Subcutaneous abdominal adipose tissue (tissue), 5 donors: ENCODE measurements around the gene SPA17.

ENCODE experiments used
- H3K27ac ChIP-seq: one replicate; pipeline ENCODE4 v1.7.0; 2013; ENCODE audit warnings: low read depth, mild to moderate bottlenecking, inconsistent platforms, low read length, moderate library complexity
- H3K27me3 ChIP-seq, 5 donors: one replicate each; pipeline ENCODE4 v1.7.0; 2013; ENCODE audit warnings: low read length in 5 of 5, inconsistent platforms in 1 of 5; ENCODE audit not compliant: control insufficient read depth in 5 of 5, insufficient read depth in 4 of 5
- H3K36me3 ChIP-seq, 5 donors: one replicate each; pipeline ENCODE4 v1.7.0; 2013; ENCODE audit warnings: low read length in 5 of 5; ENCODE audit not compliant: control insufficient read depth in 5 of 5, insufficient read depth in 5 of 5
- H3K4me1 ChIP-seq, 5 donors: one replicate each; pipeline ENCODE4 v1.7.0; 2013; ENCODE audit warnings: low read length in 5 of 5, mild to moderate bottlenecking in 3 of 5, moderate library complexity in 1 of 5; ENCODE audit not compliant: control insufficient read depth in 5 of 5, insufficient read depth in 5 of 5
- H3K4me3 ChIP-seq, 5 donors: one replicate each; pipeline ENCODE4 v1.7.0; 2013; ENCODE audit warnings: low read length in 5 of 5, low read depth in 1 of 5
- H3K9ac ChIP-seq, 5 donors: one replicate each; pipeline ENCODE4 v1.7.0; 2013; ENCODE audit warnings: low read length in 5 of 5, mild to moderate bottlenecking in 4 of 5, moderate library complexity in 3 of 5
- H3K9me3 ChIP-seq, 5 donors: one replicate each; pipeline ENCODE4 v1.7.0; 2013; ENCODE audit warnings: low read length in 5 of 5; ENCODE audit not compliant: control insufficient read depth in 5 of 5
- donor health status: healthy.
- donor health status: healthy.
- donor health status: healthy.
- donor health status: healthy.
- donor health status: healthy.

SPA17 gene

GRCh38 chr11:124661553-124661952 lies 12.2 kb upstream of the SPA17 start:
- Histone ChIP-seq H3K4me1 (peaks cover 0 to 6% (median 4%) of the 10 kb centered on the region in 5 donors), H3K27me3 (no peaks in the 10 kb centered on the region), H3K9ac (no peak overlapping the region), H3K27ac (no peak overlapping the region), H3K9me3 (no peaks in the 10 kb centered on the region), H3K4me3 (no peak overlapping the region), H3K36me3 (peaks cover 5 to 17% (median 9%) of the 10 kb centered on the region in 5 donors)

- H3K4me1 ChIP-seq: peaks cover 0 to 6% (median 4%) of the 10 kb centered on the region in 5 donors
- H3K36me3 ChIP-seq: peaks cover 5 to 17% (median 12%) of the 10 kb centered on the region in 5 donors
- no peaks in the 10 kb centered on the region for H3K27me3 ChIP-seq
- no peaks in the 10 kb centered on the region for H3K9me3 ChIP-seq
- no peak overlapping the region for H3K9ac ChIP-seq
- H3K4me3 ChIP-seq: no peak overlapping the region
- no peak overlapping the region for H3K27ac ChIP-seq
Observed at GRCh38 chr11:124662106-124662505, 11.6 kb upstream of the SPA17 start.

- no peak overlapping the region for H3K9ac ChIP-seq
- peaks cover 5 to 22% (median 13%) of the 10 kb centered on the region in 5 donors for H3K36me3 ChIP-seq
- no peaks in the 10 kb centered on the region for H3K27me3 ChIP-seq
- H3K4me3 ChIP-seq: no peak overlapping the region
- H3K27ac ChIP-seq: no peak overlapping the region
- no peaks in the 10 kb centered on the region for H3K4me1 ChIP-seq
- H3K9me3 ChIP-seq: no peaks in the 10 kb centered on the region
Observed at GRCh38 chr11:124663861-124664260, 9.8 kb upstream of the SPA17 start.

GRCh38 chr11:124667601-124668000 lies 6.1 kb upstream of the SPA17 start:
- Histone ChIP-seq H3K27me3 (no peaks in the 10 kb centered on the region), H3K4me3 (no peak overlapping the region), H3K9ac (no peak overlapping the region), H3K4me1 (peaks cover 0 to 5% (median 3%) of the 10 kb centered on the region in 5 donors), H3K9me3 (no peaks in the 10 kb centered on the region), H3K27ac (no peak overlapping the region), H3K36me3 (peaks cover 5 to 19% (median 10%) of the 10 kb centered on the region in 5 donors)

- no peaks in the 10 kb centered on the region for H3K9me3 ChIP-seq
- no peak overlapping the region for H3K9ac ChIP-seq
- peaks cover 5 to 19% (median 10%) of the 10 kb centered on the region in 5 donors for H3K36me3 ChIP-seq
- no peak overlapping the region for H3K27ac ChIP-seq
- H3K4me3 ChIP-seq: no peak overlapping the region
- peaks cover 0 to 14% (median 12%) of the 10 kb centered on the region in 5 donors for H3K4me1 ChIP-seq
- no peaks in the 10 kb centered on the region for H3K27me3 ChIP-seq
Observed at GRCh38 chr11:124669193-124669592, 4.5 kb upstream of the SPA17 start.

GRCh38 chr11:124670732-124671131 lies 3.0 kb upstream of the SPA17 start:
- H3K36me3 ChIP-seq: peaks cover 5 to 18% (median 10%) of the 10 kb centered on the region in 5 donors
- H3K27me3 ChIP-seq: no peaks in the 10 kb centered on the region
- no peak overlapping the region for H3K4me3 ChIP-seq
- no peak overlapping the region for H3K27ac ChIP-seq
- H3K9ac ChIP-seq: no peak overlapping the region
- H3K9me3 ChIP-seq: no peaks in the 10 kb centered on the region
- peaks cover 0 to 19% (median 18%) of the 10 kb centered on the region in 5 donors for H3K4me1 ChIP-seq

- Histone ChIP-seq H3K9me3 (no peaks in the 10 kb centered on the region), H3K4me1 (peaks cover 0 to 30% (median 24%) of the 10 kb centered on the region in 5 donors), H3K9ac (peak overlapping the region; percentile 48 to 91 (median 83)), H3K27ac (peak overlapping the region; percentile 83), H3K4me3 (peak overlapping the region; percentile 58 to 85 (median 79)), H3K27me3 (no peaks in the 10 kb centered on the region), H3K36me3 (peaks cover 0 to 4% (median 0%) of the 10 kb centered on the region in 5 donors)
Observed at GRCh38 chr11:124672536-124673215, 1.0 kb upstream of the SPA17 start.

GRCh38 chr11:124674168-124674517 lies 439 bp downstream of the SPA17 start:
- Histone ChIP-seq H3K4me3 (peak overlapping the region; percentile 55 to 79 (median 75)), H3K36me3 (no peaks in the 10 kb centered on the region), H3K4me1 (peaks cover 0 to 30% (median 24%) of the 10 kb centered on the region in 5 donors), H3K27me3 (no peaks in the 10 kb centered on the region), H3K9ac (peak overlapping the region in 3 of 5 donors; percentile 8 to 75 (median 56)), H3K9me3 (no peaks in the 10 kb centered on the region), H3K27ac (no peak overlapping the region)

GRCh38 chr11:124674571-124674970 lies 867 bp downstream of the SPA17 start:
- peak overlapping the region; percentile 55 to 79 (median 75) for H3K4me3 ChIP-seq
- H3K27me3 ChIP-seq: no peaks in the 10 kb centered on the region
- no peaks in the 10 kb centered on the region for H3K9me3 ChIP-seq
- H3K36me3 ChIP-seq: no peaks in the 10 kb centered on the region
- peaks cover 0 to 30% (median 24%) of the 10 kb centered on the region in 5 donors for H3K4me1 ChIP-seq
- peak overlapping the region in 1 of 5 donors; percentile 75 for H3K9ac ChIP-seq
- no peak overlapping the region for H3K27ac ChIP-seq

GRCh38 chr11:124676386-124676785 lies 2.7 kb downstream of the SPA17 start:
- no peak overlapping the region for H3K9ac ChIP-seq
- no peaks in the 10 kb centered on the region for H3K27me3 ChIP-seq
- H3K9me3 ChIP-seq: no peaks in the 10 kb centered on the region
- H3K27ac ChIP-seq: peak overlapping the region; percentile 48
- no peak overlapping the region for H3K4me3 ChIP-seq
- no peaks in the 10 kb centered on the region for H3K36me3 ChIP-seq
- peaks cover 0 to 30% (median 24%) of the 10 kb centered on the region in 5 donors for H3K4me1 ChIP-seq
